Amygdala (tissue), 56 donors: ENCODE results near the gene IL23A.
A peak's percentile ranks its signal among the peaks of the same experiment; 100 is the strongest.

Experiments used
- DNase-seq, 56 donors: peaks; one replicate each; lab custom pipeline; 2025; lab: John Stamatoyannopoulos, UW

IL23A gene, protein sequence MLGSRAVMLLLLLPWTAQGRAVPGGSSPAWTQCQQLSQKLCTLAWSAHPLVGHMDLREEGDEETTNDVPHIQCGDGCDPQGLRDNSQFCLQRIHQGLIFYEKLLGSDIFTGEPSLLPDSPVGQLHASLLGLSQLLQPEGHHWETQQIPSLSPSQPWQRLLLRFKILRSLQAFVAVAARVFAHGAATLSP

DNA sequence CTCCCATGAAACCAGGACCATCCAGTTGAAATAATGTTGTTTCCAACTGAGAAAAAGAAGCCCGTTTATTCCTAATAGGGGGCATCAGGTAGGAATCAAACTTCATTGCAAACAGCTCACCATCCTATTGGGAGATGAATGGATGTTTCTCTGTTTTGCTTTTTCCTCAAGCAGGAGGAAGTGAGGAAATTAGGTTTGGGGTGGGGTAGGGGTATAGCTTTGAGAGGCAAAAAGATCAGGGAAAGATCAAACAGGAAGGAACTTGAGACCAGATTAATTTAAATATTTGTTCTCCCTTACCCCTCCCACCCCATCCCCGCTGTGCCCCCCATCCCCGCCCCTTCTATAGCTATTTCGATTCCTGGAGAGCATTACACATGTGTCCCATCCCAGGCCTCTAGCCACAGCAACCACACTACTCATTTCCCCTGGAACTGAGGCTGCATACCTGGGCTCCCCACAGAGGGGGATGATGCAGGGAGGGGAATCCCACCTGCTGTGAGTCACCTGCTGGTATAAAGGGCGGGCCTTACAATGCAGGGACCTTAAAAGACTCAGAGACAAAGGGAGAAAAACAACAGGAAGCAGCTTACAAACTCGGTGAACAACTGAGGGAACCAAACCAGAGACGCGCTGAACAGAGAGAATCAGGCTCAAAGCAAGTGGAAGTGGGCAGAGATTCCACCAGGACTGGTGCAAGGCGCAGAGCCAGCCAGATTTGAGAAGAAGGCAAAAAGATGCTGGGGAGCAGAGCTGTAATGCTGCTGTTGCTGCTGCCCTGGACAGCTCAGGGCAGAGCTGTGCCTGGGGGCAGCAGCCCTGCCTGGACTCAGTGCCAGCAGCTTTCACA, at the start of gene IL23A:
Gene IL23A (plus strand): TSS at position 577 of the 850 bp plus-strand sequence. CDS start 161 bp downstream, at position 738.
- DNase-seq: no peak

DNA sequence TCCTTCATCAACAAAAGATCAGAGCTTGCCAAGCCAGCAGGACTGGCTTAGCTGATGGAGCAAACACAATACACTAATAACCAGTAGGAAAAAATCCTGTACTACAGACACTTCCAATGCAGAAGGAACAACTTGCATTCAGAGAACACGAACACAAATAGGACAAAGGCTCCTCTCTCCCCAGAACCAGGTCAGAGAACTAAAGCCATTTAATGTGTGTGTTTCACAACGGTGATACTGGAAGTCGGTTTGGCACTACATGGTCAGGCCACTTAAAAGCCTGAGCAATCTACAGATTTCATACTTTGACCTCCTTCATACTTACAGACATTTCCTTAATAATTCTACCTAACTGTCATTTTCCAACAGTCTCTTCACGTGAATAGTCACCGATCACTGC, 44.9 kb upstream of the IL23A start:
- no peak for DNase-seq

DNA sequence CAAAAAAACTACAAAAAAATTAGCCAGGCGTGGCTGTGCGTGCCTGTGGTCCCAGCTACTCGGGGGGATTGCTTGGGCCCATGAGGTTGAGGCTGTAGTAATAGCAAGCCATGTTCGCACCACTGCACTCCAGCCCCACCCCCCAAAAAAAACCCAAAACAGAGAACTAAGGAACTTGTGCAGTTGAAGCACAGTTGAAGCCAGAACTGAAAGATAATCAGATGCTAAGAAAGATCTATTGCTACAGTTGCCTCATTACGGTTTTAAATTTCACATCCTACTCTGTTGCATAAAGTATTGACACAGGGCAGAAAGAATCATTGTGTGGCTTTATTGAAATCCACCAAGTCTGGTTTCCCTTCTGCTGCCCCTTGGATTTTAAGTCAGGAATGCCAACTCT, 42.4 kb upstream of the IL23A start:
- DNase-seq: no peak

DNA sequence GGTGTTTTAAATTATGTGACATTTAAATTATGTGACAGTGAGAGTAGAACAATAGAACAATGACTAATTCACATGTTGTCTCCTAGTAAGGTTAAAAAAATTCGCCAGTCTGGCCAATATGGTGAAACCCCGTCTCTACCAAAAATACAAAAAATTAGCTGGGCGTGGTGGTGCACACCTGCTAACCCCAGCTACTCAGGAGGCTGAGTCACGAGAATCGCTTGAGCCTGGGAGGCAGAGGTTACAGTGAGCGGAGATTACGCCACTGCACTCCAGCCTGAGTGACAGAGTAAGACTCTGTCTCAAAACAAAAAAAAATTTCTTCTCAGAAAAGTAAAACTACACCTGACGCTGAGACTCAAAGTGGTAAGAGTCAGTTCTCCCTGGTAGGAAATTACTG, 41.3 kb upstream of the IL23A start:
- DNase-seq: no peak

DNA sequence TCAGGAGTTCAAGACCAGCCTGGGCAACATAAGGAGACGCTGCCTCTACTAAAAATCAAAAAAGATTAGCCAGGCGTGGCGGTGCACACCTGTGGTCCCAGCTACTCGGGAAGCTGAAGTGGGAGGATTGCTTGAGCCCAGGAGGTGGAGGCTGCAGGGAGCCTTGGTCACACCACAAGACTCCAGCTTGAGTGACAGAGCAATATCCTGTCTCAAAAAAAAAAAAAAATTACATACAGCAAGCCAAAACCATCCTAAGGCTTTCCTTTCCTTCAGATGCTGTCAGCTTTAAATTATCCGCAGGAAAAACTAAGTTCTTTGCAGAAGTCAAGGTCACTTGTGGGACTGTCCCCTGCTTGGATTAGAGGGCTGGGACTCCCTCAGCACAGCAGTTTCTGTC, 39.9 kb upstream of the IL23A start:
- no peak for DNase-seq

DNA sequence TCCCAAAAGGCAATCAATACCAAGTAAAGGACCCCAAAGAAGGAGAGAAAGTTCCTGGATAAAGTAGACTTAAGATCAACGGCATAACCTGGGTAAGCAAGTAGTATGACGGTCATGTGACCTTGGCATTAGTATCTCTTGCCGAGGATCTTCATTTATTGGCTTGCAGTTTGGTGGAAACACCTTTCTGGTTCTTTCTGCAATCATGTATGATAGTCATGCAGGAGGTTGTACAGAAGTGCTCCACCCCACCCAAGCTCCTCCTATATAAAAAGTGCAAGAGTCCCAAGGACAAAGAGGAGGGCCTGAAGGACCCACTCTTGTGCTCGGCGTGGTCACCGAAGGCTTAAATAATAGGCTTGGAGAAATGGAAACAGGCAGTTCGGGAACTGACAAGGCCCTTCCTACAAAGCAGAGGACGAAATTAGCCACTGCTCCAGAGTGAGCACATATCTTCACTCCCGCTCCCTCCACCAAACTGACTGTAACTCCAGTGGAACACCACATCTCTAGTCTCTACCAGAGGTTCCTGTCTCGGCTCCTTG, 39.3 kb upstream of the IL23A start:
- peak in 1 of 56 donors; percentile 18 for DNase-seq

DNA sequence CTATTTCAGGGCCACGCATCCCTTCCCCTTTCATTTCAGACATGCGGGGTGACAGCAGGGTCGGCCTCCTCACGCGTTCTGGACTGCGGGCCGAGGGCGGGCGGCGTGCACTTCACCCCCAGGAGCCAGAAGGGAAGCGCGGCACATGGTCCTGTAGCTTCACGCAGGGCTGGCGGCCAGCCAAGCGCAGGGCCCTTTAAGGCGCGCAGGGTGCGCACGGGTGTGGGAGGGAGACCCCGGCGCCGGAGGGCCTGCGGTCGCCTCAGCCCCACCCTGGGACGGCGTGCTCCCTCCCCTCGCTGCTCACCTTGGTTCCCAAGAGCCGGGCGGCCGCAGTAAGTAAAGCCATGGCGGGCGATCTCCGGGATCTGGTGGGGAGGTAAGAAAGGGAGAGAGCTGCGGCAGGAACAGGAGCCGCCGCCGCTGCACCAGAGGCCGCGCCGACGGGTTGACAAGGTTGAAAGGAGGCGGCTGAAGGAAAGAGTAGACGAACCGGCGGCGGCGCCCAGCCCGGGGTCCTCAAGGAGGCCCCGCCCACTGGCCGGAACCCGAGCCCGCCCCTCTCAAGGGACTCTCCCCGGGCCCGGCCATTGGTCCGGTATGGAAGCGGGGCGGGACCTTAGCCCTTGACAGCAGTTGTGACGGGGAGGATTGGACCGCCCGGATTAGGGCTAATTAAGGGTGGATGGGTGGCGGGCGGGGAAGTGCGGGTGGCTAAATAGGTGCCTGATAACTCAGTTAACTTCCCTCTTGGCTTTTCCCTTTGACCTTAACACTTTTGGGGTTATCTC, 38.6 kb upstream of the IL23A start, which contains the start of gene CS:
Gene CS (minus strand): TSS at position 478 of the 791 bp plus-strand sequence. CDS start 129 bp downstream, at position 349.
- peak; percentile 42 to 99 (median 96) for DNase-seq

DNA sequence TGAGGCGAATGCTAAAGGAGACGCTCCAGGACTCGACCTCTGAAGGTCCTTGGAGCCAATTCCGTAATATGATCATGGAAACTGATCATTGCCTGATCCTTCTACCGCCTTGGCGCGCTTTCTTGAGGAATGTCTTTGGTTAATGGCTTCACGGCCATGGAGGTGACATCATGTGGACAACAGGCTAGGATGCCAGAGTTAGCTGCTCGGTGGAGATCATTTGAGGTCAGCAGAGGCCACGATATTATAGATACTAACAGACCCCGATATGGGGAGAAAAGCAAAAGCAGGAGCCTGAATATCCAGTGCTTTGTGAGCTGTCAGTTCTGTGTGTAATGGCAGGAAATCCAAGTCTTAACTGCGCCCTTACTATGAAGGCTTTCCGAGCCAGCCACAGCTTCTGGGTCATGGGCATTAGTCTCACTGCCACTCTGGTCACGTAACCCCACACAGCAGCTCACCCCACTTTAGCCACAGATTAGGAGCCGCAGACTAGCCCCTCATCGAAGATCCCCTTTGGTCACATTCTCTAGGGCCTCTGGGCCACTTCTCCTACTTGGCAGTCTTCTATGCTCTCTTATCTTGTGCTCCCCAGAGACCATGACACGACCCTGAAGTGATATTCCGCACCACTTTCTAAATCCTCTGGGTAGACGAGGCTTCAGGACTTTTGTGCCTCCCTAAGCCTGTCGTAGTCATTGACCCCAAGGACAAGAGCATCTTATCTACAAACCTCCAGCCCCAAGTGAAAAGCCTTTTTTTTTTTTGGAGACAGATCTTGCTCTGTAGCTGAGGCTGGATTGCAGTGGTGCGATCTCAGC, 37.8 kb upstream of the IL23A start:
- peak in 5 of 56 donors; percentile 14 to 73 (median 34) for DNase-seq

DNA sequence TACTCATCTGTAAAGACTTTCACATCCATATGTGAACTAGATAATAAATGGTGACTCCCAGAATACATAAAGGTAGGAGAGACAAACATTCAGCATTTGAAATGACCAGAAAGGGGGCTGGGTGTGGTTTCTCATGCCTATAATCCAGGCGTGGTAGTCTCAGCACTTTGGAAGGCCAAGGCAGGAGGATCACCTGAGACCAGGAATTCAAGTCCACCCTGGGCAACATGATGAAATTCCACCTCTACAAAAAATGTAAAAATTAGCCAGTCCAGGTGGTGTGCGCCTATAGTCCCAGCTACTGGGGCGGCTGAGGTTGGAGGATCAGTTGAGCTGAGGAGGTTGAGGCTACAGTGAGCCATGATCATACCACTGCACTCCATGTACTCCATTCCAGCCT, 34.4 kb upstream of the IL23A start:
- no peak for DNase-seq

DNA sequence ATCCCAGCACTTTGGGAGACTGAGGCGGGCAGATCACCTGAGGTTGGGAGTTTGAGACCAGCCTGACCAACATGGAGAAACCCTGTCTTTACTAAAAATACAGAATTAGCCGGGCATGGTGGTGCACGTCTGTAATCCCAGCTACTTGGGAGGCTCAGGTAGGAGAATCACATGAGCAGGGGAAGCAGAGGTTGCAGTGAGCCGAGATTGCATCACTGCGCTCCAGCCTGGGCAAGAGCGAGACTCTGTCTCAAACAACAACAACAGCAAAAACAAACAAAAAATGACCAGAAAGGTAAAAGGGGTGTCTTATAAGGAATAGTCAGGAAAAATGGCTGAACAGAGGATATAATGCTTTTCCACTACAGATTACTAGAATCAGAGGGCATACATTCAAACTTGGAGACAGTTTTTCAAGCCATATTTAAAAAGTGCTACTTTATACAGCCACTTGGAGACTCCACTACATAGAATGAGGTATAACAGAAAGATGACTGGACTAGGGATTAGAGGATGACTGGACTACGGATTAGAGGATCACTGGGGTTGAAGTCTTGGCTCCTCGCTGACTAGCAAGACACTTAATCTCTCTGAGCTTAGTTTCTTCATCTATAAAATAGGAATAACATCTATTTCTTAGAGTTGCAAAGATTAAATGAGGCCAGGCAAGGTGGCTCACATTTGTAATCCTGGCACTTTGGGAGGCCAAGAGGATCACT, 33.7 kb upstream of the IL23A start:
- no peak for DNase-seq

DNA sequence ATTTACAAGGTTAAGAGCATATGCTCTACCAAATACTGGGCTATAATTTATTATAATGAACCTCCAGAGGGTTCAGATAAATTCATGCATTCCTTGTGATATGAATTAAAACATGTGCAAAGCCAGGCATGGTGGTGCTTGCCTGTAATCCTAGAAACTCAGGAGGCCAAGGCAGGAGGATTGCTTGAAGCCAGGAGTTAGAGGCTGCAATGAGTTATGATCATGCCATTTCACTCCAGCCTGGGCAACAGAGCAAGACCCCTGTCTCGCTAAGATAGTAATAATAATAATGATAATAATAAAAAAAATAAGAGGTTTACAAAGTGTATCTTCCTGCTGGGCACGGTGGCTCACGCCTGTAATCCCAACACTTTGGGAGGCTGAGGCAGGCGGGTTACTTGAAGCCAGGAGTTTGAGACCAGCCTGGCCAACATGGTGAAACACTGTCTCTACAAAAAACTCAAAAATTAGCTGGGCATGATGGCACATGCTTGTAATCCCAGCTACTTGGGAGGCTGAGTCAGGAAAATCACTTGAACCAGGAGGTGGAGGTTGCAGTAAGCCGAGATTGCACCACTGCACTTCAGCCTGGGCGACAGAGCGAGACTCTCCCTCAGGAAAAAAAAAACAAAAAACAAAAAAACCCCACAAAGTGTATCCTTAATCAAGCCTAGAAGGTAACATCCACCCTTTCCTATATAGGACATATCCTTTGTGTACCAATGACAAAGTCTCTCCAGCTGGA, 31.3 kb upstream of the IL23A start:
- no peak for DNase-seq

DNA sequence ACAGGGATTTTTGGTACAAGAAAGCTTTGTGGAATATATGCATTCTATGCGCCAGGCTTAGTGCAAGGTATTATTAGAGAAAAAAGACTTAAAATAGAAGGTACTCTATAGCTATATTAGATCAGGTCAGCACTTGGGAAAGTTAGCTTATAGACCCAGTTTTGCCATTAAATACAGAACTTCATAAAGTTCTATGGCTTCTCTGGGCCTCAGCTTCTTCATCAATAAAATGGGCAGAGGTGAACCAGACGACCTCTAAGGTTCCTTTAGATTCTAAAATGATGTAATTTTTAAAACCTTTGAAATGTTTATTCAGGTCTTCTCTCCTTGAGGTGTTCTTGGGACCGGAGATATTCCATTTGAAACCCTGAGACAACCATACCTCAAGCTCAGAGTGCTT, 30.0 kb upstream of the IL23A start:
- no peak for DNase-seq

DNA sequence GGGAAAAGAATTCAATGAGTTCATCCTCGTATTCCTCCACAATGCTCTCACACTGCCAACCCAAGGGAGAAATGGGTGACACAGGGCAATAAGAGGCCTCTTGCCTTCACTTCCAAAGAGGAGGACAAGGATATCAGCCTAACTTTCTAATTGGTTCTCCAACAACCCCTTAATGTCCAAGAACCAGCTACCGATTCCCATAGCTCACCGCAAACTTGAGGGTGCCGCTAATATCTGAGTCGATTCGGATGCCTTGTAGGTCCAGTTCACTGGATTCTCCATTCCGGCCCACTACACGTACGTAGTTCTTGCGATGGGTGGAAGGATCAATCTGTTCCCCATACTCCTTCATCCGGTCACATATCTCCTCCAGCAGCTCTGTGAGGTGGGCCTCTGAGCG, 27.7 kb upstream of the IL23A start:
- DNase-seq: no peak

DNA sequence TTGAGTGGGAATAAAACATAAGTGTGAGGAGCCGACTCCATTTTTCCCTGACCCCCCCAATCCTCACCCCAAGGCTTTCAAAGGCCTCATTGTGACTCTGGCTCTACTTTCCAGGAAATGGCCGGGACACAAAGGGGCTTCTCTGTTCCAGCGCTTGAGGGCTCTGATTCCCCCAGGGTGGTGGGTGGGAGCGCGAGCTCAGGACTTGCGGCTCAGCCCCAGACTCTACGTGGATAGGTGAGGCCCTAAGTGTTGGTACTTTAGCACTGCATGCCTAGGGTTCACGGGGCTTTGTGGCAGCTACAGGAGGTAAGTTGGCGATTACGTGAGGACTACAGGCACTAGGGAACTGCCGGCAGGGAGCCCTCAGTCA, 23.4 kb upstream of the IL23A start:
- DNase-seq: peak in 44 of 56 donors; percentile 11 to 70 (median 51)

DNA sequence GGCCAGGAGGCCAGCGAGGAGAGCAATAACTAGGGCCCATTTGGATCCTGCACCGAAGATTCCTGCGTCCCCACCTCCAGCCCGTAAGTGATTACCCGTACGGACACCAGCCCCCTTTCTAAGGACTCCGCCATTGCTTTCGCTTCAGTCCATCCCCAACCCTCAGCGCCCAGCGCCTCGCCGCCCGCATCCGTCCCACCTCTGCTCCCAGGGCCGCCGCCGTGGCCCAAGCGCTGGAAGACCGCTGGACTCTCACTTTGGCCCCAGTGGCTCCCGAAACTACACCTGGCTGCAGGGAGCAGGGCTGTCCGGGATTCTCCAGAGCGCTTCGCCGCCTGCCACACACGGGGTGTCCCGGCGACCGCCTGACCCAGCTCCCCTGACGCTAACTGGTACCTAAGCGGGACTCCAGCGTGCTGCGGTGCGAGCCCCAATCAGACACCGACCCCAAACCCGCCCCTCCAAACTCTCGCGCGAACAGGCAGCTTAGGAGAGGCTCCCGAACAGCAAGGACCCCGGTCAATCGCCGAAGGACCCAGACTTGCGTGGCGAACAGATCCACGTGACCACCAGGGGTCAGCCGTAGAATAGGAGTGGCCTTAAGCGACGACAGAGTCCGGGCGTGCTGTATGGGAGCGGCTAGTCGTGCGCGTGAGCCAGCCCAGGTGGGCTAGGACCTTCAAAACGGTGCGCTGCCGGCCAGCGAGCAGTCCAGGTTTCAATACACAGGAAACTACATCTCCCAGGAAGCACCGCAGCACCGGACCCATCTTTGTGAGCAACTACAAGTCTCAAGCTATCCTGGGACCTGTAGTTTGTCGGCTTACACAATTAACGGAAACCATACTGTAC, 22.8 kb upstream of the IL23A start, which contains the start of gene CNPY2:
Gene CNPY2 (minus strand): TSS at position 367 of the 852 bp plus-strand sequence. CDS start 771 bp downstream, outside the sequence.
- DNase-seq: peak; percentile 53 to 98 (median 91)

DNA sequence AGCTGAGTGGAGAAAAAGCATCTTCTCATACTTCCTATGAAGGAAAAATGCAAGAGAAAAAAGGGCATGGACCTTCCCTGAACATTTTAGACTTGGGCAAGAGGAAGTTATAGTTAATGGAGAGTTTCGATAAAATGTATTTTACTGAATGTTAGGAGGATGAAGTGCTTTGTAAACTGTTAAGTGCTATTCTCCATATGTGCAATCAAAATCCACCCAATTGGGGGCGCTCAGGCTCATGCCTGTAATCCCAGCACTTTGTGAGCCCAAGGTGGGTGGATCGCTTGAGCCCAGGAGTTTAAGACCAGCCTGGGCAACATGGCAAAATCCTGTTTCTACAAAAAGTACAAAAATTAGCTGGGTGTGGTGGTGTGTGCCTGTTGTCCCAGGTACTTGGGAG, 21.0 kb upstream of the IL23A start:
- no peak for DNase-seq

DNA sequence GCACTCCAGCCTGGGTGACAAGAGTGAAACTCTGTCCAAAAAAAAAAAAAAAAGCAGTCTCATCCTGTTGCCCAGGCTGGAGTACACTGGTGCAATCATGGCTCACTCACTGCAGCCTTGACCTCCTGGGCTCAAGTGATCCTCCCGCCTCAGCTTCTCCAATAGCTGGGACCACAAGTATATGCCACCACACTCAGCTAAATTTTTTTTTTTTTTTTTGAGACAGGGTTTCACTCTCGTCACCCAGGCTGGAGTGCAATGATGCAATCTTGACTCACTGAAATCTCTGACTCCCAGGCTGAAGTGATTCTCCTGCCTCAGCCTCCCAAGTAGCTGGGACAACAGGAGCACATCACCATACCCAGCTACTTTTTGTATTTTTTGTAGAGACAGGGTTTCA, 17.7 kb upstream of the IL23A start:
- DNase-seq: no peak
